ENCODE data around the gene TEX2. TPM values are rescaled to one million over a fixed set of nuclear protein-coding genes. Genes with fewer than 3 reads are reported as not detected.

Gene TEX2
- total and polyA plus RNA-seq, 2 of the 13 experiments (the other 11 are each of a cell fraction or from before 2014, with no cell fraction given): 21.4 to 37.7 TPM

DNA sequence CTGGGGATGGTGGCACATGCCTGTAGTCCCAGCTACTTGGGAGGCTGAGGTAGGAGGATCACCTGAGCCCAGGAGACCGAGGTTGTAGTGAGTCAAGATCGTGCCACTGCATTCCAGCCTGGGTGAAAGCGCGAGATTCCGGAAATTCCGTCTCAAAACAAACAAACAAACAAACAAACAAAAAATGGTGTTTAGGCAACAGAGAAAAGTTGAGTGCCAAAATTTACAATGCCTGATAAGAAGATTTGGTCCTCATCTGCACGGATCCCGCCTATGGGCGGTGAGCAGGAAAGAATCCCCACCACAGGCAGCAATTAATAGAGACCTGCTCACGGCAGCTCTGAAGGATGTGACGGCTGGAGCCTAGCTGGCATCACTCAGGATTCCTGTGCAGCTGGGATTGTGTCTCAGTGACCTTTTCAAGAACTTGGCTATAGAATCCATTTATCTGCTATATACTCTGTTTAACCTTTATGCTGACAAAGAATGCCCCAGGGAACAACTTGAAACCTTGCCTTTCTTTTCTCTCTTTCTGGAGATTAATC, 14.0 kb upstream of the TEX2 start:
- Histone ChIP-seq H3K79me2 (ENCODE audit: insufficient read depth, low read length) (no peaks in the 10 kb centered on the region), H3K9ac (ENCODE audit: insufficient read depth, low read depth, low read length) (no peak overlapping the region), H3K9me3 (ENCODE audit: low read length) (peaks cover 3% of the 10 kb centered on the region; the same call in 1 of the 2 replicates), H3K4me2 (ENCODE audit: low read depth, low read length) (no peak overlapping the region), H2AFZ (ENCODE audit: low read length) (no peak overlapping the region), H3K4me1 (ENCODE audit: insufficient read depth, low read length) (peaks cover 24% of the 10 kb centered on the region), H3K27me3 (ENCODE audit: control insufficient read depth in 1 of 2, insufficient read depth in 2 of 2, low read length in 2 of 2) (peaks cover 0 to 5% of the 10 kb centered on the region in 2 experiments; a peak in 1 of 5 replicates), H3K36me3 (replicated peaks in 1 of 2; ENCODE audit: control insufficient read depth in 1 of 2, insufficient read depth in 2 of 2, low read length in 2 of 2) (no peaks in the 10 kb centered on the region), H3K4me3 (replicated peaks in 1 of 3; ENCODE audit: insufficient read depth in 1 of 3, low read depth in 2 of 3, low read length in 3 of 3) (no peak overlapping the region), H4K20me1 (ENCODE audit: insufficient read depth, low read length) (no peaks in the 10 kb centered on the region), H3K27ac (ENCODE audit: extremely low read length, insufficient read depth, low read length) (no peak overlapping the region)
- intact Hi-C loops (cut with micrococcal nuclease; ENCODE audit: unreplicated experiment): no loop called here
- 65% methylated on average over 11 of the region's 11 CpGs for WGBS (ENCODE audit: low lambda C conversion rate)
- DNase-seq (ENCODE audit: low spot score) (no peak), FAIRE-seq (no peak), ATAC-seq (no peak)
- POLR2A ChIA-PET: interaction anchor here (0.6 to 3.1 kb wide), 3 partner anchors 10 to 132 kb away, joined by 3 to 18 read pairs (median 4); no protein-coding TSS in a partner anchor
- CTCF ChIA-PET (ENCODE audit: low intra/inter-chr PET ratio, low total read pairs): no interaction called here
- TF ChIP-seq ARHGAP35 (CRISPR knock-in tag; IDR thresholded peaks at IDR 0.05; ENCODE audit: borderline replicate concordance): no peak
- TF ChIP-seq RELA (CRISPR knock-in tag; IDR thresholded peaks at IDR 0.05): no peak
- TF ChIP-seq ZKSCAN5 (CRISPR knock-in tag; IDR thresholded peaks at IDR 0.05): no peak
- no peak for TF ChIP-seq NFKBIZ (CRISPR knock-in tag; IDR thresholded peaks at IDR 0.05)
- no peak for TF ChIP-seq ZBTB38 (CRISPR knock-in tag; IDR thresholded peaks at IDR 0.05)
- TF ChIP-seq ZNF780A (CRISPR knock-in tag; IDR thresholded peaks at IDR 0.05): no peak
- TF ChIP-seq, protein P1, sequence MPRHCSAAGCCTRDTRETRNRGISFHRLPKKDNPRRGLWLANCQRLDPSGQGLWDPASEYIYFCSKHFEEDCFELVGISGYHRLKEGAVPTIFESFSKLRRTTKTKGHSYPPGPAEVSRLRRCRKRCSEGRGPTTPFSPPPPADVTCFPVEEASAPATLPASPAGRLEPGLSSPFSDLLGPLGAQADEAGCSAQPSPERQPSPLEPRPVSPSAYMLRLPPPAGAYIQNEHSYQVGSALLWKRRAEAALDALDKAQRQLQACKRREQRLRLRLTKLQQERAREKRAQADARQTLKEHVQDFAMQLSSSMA (CRISPR knock-in tag; IDR thresholded peaks at IDR 0.05): no peak
- TF ChIP-seq KMT2A (CRISPR knock-in tag; IDR thresholded peaks at IDR 0.05): no peak
- no peak for TF ChIP-seq ZNF552 (CRISPR knock-in tag; IDR thresholded peaks at IDR 0.05; ENCODE audit: borderline replicate concordance)
- in situ Hi-C loops (cut with HindIII; ENCODE audit: extremely low pct_ligation_motif_present, low pct_unique_long_range_greater_than_20kb): no loop called here
- BruUV-seq (replicated peaks): no TSS peak

Measured in HepG2 (cell line).